SK-N-DZ (cell line): ENCODE results near the gene BNIP5.
A peak's percentile ranks its signal among the peaks of the same experiment; 100 is the strongest.

Experiments
- DNase-seq: peaks from one replicate; pipeline ENCODE4 v3.0.0-alpha.2; 2015; ENCODE audit warnings: low spot score

Gene BNIP5

DNA sequence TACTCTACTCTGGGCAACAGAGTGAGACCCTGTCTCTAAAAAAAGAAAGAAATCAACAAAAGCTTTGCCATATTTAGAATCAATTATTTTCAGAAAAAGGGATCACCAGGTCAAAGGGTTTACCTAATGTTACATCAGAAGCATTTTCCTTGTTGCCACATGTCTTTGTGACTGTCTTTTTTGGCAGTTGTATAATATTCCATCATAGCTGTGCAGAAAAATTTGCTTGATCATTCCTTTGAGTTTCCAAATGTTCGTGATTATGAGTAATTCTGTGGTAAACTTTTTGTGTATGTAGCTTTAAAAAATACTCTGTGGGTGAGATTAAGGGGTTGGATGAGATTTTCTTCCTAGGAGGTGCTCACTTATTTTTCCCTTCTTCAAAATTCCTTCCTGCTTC lies 40.4 kb downstream of the BNIP5 start:
- no peak for DNase-seq

DNA sequence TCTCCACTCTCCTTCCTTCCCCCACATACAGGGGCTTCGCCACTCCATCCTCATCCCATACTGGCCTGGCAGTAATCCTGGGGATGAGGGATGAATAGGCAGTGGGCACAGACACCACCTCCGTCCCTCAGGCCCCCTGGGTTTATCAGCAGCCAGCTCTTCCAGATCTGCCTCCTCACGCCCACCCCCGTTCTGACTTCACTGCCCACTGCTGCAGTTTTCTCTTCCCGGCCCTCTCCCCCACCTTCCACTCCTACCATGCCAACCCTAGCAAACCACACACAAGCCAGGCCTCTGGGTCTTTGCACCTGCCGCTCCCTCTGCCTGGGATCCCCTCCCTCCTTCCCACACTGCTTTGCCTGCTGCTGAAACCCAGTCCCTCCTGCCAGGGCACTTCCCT lies 44.5 kb downstream of the BNIP5 start:
- no peak for DNase-seq

DNA sequence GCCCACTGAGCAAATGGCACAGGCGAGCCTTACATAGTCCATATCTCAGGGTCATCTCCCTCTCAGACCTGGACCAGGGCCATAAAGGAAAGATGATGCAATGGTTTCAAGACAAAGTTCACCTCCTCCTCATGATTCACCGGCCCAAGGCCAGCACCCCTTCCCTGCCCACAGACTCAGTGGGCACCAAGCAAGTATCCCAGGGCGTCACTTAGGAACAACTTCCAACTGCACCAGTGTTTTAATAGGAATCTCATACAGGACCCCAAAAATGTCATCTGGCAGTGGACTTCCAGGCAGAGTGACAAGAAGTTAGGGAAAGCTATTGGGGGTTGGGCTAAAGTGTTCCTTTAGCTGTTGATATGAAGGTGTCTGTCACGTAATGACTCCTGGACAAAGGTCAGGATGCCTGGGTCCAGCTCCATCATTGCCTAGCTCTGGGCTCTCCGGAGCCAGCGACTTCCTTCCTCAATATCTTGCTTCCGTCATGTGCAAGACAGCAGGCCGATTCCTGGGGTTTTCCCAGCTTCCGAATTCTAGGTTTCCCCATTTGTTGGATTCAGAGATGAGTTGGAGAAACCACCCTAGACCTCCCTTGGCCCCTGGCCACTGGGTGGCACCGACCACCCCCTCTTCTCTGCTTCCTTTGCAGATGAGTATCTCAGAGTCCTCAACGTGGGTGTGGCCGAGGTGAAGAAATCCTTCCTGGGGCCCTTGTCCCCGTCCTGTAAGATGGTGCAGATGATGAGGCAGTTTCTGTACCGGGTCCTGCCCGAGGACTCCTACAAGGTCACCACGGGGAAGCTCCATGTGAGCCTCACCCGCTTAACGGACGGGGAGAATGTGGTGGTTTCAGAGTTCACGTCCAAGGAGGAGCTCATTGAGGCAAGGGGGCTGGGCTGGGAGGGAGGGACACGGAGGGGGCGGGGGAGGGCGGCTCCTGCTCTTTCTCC lies 45.7 kb downstream of the BNIP5 start:
- DNase-seq: no peak

DNA sequence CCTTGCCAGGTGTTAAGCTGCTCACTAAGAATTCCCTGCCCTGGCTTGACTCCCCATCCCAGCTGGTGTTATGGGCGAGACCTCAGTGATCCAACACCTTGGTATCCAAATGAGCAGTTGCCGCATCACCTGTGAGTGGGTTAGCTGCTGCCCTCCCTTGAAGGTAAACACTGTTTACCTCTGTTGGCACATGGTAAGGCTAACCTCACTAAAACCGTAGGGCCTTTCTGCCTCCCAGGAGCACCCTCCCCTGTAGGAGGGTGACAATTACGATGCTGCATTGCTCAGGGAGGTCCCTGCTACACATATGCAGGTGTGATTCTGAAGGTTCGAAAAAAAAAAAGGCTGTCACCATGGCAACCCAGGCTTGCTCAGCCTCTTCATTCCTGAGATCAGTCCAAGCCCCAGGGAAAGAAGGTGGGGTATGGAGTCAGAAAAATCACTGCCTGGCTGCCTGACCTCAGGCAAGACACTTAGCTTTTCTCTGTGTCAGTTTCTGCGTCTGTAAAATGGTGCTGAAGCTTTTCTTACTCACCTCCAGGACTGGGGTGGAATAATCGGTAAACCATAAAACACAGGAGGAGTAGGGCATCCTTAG lies 47.3 kb downstream of the BNIP5 start:
- DNase-seq: no peak

DNA sequence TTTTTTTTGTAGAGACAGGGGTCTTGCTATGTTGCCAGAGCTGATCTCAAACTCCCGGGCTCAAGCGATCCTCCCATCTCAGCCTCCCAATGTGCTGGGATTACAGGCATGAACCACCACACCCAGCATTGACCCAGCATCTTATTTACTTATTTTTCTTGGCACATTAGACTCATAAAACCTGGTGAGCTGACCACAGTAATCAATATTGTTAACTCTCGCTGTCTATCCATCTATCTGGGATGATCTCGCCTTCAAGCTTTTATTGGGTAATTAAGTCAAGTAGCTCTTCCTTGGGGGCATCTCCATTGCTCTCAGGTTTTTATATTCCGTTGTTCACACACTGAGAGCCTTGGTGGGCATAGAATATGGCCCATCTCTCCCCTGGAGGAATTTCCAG lies 49.8 kb downstream of the BNIP5 start:
- DNase-seq: no peak

DNA sequence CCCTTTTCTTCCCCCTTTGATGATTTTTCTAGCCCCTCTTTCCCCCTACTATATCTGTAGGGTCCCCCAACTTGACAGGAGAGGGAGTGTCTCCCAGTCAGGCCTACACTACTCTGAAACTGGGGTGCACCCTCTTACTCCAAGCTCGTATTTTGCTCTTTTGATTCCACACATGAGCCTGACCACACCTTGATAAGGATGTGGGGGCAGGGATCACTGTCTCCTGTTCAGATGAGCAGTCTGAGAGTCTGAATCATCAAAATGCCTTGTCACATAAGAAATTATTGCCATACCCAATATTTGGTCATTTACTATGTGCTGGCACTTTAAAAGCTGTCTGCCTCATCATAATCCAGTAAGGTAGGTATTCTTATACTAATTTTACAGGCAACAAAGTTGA lies 50.9 kb downstream of the BNIP5 start:
- DNase-seq: no peak

DNA sequence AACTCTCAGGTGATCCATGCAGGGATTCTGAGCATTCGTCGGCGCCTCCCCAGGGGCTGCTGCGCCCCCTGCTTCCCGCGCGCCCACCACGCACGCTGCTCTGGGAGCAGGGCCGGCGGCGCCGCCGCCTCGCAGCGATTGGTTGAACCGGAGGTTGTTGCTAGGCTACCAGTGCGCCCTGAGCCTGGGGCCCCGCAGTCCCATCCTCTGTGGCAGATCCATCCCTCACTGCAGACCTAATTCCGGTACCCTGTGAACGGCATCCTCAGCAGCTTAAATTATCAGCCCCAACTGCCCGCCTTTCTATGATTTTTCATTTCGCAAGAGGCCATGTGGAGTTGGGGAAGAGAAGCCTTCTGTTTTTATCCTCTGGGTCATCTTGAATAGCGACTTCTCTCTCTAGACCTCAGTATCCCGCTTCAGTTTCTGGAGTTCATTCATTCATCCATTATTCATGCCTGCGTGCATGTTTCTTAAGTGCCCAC lies 51.5 kb downstream of the BNIP5 start:
- peak; percentile 81 for DNase-seq

DNA sequence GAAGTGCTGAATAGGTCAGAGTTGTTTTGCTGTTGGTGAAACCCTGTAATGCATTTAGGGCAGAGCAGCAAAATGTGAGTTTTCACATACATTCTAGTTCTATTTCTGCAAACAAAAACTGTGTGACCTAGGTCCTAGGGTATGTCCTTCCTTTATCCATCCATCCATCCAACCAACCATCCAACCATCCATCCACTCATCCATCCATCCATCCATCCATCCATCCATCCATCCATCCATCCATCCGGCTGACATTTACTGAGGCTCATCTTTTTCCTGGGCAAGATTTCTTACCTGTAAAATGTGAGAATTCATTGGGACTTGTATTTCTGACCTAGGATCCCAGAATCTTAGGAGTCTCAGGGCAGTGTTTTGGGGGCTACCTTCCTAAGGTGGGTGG lies 52.3 kb downstream of the BNIP5 start:
- no peak for DNase-seq

DNA sequence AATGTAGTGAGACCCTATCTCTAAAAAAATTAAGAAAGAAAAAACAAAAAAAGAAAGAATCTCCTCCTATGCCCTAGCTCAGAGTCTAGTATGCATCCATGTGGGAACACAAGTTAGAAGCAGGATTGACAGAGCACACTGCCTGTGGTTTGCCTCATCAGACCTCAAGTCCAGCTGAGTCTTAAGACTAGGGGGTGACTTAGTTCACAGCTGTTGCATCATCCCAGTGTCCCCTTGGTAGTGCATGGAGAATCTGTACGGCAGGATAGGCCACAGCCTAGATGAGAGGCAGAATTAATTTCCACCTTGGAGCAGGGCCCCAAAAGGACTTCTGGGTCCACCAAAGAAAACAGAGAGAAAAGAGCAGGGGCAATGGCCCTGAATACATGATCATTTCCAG lies 53.1 kb downstream of the BNIP5 start:
- DNase-seq: no peak

DNA sequence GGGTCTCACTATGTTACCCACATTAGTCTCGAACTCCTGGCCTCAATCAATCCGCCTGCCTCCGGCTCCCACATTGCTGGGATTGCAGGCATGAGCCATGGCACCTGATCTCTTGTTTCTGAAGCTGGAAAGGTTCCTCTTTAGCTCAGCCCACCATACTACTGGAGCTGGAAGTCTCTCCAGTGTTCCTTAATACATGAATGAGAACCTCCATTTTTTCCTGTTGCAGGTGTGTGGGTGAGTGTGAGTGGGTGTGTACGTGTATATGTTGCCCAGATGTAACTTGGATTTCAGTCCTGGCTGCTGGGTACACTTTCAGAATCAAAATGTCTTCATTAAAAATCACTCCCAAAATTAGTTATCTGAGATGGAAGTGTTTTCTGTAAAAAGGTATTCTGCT lies 55.7 kb downstream of the BNIP5 start:
- no peak for DNase-seq

DNA sequence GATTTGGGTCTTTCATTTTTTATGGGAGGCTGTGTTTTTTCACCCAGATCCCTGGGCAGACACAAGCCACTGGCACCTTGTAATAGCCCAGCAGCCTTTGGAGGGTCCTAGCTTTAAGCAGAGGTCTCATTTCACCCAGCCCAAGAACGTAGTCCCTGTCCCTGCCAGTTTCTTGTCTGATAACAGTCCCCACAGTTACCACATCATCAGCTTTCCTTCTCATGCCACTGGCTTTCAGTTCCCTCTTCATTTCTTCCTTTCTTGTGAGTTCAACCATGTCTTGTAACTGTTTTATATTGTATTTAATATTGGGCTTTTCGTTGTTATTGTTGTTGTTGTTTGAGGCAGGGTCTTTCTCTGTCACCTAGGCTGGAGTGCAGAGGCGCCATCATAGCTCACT lies 56.2 kb downstream of the BNIP5 start:
- no peak for DNase-seq

DNA sequence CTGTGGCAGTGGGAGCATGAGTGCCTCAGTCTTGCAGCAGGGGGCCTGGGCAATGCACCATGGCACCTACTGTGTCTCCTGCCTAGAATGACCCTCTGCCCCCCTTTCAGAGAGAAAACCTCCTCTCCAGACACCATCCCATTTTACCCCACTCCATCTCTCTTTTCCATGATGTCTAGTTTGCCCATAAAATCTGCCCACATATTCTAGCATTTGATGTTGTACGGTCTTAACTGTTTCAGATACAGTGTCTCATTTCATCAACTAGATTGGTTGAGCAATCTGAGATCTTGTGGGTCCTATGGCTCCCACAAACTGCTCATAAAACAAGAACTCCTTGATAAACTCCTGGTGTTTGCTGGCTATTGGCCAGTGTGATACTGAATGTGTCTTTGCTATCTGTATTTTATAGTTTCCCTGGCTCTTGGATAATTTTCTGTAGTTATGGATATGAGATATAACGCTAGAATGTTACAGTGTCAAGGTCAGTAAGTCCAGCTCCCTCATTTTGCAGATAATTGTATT lies 58.7 kb downstream of the BNIP5 start:
- DNase-seq: no peak

DNA sequence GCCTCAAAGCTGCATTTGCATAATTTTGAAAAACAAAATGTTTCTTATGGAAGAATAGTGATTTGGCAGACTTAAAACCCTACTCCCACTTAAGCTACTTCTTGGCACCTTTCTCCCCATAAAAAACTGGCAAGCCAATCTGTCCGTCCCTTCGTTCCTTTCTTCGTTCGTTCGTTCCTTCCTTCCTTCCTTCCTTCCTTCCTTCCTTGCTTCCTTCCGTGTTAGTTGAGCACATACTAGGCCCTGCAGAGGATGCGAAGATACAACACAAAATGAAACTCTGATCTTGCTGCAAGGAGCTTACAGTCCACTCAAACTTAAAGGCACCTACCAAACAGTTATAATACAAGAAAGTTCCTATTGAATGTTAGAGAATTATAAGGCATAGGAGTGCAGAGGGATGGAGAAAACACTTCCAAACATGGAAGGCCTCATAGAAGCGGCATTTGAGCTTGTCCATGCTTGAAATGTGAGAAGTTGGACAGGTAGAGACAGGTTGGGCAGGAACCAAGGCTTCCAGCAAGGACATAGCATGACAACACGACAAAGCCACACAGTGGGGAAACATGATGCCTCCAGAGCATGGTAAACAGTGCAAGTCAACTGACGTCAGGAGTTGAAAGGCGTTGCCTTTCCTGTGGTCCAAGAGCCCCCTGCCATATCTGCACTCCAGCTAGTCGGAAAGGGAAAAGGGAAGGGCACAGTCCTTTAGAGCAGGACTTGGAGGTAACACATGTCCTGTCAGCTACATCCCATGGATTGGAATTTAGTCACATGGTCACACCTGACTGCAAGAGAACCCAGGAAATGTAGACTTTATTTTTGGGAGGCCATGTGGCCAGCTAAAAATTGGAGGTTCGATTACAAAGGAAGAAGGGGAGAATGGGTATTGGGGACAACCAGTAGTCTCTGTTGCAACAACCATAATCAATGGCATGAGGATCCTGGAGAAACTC lies 59.8 kb downstream of the BNIP5 start:
- no peak for DNase-seq

DNA sequence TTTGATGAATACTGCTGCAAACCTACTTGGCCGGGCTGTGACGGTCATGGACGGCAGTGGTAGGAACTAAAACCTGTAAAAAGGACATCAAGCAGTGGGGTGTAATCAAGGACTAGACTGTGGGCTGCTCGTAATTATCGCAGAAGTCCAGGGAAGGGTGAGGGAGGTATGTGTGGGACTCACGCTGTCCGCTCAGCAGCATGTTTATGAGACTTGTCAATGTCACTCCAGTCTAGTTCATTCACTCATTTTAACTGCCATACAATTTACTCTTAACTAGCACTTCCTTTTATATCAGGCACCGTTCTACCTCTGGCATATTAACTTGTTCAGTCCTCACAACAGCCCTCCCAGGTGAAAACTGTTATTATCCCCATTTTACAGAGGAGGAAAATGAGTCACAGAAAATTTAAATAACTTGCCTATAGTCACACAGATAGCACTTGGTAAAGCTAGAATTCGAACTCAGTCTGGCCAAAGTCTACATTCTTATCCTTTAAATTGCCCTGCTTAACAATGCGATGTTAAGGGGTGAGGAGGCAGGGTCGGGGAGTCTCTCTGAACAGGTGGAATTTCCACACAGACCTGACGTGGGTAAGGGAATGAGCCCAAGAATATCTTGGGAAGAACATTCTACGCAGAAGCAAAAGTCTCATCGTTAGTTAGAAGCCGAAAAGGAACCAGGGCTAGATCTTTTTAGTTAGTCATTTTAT lies 62.7 kb downstream of the BNIP5 start:
- no peak for DNase-seq

DNA sequence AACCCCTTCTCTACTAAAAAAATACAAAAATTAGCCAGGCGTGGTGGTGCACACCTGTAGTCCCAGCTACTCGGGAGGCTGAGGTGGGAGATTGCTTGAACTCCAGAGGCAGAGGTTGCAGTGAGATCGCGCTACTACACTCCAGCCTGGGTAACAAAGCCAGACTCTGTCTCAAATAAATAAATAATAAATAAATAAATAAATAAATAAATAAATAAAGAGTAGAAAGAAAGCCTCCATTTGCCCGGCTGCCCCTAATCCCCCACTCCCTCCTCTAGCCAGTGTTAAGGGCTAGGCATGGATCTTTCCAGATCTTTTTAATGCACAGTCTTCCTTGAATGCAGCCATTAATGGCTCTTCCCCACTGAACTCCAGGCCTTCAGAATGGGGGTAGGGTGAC lies 63.6 kb downstream of the BNIP5 start:
- no peak for DNase-seq

DNA sequence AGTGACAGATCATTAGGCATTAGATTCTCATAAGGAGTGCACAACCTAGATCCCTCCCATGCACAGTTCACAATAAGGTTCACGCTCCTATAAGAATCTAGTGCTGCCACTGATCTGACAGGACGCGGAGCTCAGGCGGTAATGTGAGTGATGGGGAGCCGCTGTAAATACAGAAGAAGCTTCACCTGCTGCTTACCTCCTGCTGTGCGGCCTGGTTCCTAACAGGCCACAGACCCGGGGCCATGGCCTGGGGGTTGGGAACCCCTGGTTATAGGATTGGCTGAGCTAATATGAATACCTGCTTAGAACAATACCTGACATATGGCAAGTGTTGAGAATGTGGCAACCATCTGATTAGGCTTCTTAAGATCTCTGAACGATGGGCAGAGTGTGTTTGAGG lies 64.5 kb downstream of the BNIP5 start:
- DNase-seq: no peak

DNA sequence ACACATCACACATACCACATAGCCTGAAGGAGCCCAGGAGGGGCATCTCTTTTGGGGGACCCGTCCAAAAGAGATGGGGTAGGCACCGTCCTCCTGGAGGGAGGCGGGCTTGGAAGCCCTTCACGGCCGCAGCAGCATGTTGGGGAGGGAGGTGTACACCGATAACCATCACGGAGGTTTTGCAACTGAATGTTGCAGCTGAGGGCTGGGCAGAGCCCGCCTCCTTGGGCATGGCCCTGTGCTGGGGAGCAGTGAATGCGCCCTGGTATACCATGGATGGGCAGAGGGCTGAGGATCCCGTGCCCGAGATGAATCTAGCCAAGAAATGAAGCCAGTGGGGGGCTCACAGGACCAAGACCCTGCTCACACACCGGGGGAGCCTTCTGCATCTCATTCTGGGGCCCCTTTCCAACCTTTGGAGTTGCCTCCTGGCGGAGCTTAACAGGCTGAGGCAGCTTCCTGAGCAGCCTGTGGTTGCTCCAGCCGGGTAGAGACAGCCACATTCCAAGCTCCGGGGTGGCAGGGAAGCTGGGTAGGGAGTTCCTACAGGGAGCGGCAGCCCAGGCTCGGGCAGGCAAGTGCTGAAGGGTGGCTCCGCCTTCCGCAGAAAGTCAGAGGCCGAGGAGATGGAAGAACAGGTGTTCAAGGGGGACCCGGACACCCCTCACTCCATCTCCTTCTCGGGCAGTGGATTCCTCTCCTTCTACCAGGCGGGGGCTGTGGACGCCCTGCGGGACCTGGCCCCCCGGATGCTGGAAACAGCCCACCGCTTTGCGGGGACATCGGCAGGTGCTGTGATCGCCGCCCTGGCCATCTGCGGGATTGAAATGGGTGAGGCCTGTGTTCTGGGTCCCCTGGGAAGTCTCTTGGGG lies 66.6 kb downstream of the BNIP5 start, which contains the start of gene PNPLA1:
Gene PNPLA1 (plus strand): TSS at position 227 of the 872 bp plus-strand sequence. CDS start 400 bp downstream, at position 627.
- no peak for DNase-seq

DNA sequence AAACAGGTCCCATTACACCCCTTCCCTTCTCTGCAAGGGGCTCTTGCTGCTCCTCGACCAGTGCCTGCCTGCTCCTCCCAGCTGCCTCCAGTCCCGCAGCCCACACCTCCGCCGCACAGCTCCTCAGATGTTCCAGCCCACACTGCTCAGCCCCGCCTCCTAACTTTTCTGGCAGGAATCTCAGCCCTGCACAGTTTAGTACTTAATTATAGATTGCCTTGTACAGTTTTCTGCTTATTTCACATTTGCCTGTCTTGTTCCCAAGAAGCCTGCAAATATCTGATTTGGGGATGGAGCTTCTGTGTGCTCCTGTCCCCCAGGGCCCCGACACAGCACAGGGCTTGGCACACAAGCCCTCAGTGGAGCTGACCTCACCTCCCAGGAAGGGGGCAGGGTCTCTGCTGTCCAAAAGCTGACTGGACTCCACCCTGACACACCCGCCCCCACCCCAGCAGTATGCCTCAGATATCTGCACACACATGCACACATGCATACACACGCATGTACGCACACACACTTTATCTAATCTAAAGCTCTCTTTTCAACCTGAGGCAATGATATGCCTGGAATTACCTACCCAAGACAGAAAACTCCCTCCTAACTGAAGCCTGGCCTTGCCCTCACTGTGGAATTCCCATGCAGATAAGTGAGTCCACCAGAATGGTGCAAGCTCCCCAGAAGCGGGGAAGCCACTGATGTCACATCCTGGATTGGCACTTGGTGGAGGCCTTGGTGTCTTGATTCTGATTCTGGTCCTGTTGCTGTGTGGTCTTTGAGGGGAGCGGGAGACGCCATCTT lies 68.0 kb downstream of the BNIP5 start:
- no peak for DNase-seq
